Lower leg skin (tissue), 4 donors: ENCODE results near the gene VTCN1. TPM values are rescaled to one million over a fixed set of nuclear protein-coding genes. Genes with fewer than 3 reads are reported as not detected.

Experiments used
- DNase-seq, 2 donors: peaks; one replicate each; pipeline ENCODE4 v3.0.0-alpha.2; 2019; ENCODE audit warnings: low spot score in 2 of 2
- H3K4me3 ChIP-seq: fragments of 200-600 bp; sonication (generic); 2 replicates; pipeline ENCODE4 v1.5.1; 2017; ENCODE audit warnings: mild to moderate bottlenecking, low read depth; ENCODE audit not compliant: poor library complexity, severe bottlenecking
- CTCF ChIP-seq, 3 donors: fragments of 450-650 bp; IDR thresholded peaks; one replicate each; pipeline ENCODE4 v1.5.1; 2016; ENCODE audit warnings: antibody characterized with exemption in 3 of 3, mild to moderate bottlenecking in 3 of 3, moderate library complexity in 2 of 3
- POLR2A ChIP-seq, 2 donors: fragments of 450-650 bp; IDR thresholded peaks; one replicate each; pipeline ENCODE4 v1.6.1; 2016 to 2017; ENCODE audit warnings: antibody characterized with exemption in 2 of 2, mild to moderate bottlenecking in 1 of 2, moderate library complexity in 1 of 2
- WGBS, 2 donors: methylation state at CpG; one replicate each; pipeline ENCODE4 v1.1.5; 2018; 5-methylcytosine and 5-hydroxymethylcytosine counted together
- intact Hi-C: fragments of 100-400 bp; cut with DNase I; formaldehyde crosslinking; loops from one replicate; pipeline ENCODE4 v1.15.0; 2023; ENCODE audit warnings: low total_unique reads
- total RNA-seq, 4 donors: library from RNA; depleted of rRNA; stranded (reverse); fragments of >200 nt; gene quantifications; one replicate each; pipeline ENCODE4 v1.1.0, GENCODE V29; 2016

VTCN1 gene
- total RNA-seq, 4 donors from 2014 or later, result 0.38 to 5.7 (median 2.7) TPM

GRCh38 chr1:117128323-117129079 lies 82.2 kb downstream of the VTCN1 start:
- WGBS, 2 donors, result 20 to 27% methylated on average over 5 of the region's 5 CpGs
- TF ChIP-seq CTCF (IDR thresholded peaks at IDR 0.05) (no peak), POLR2A (IDR thresholded peaks at IDR 0.05) (no peak)
- DNase-seq, result no peak
- intact Hi-C loops, result no loop called here
- no peak overlapping the region for H3K4me3 ChIP-seq

- TF ChIP-seq POLR2A (IDR thresholded peaks at IDR 0.05) (no peak), CTCF (IDR thresholded peaks at IDR 0.05) (no peak)
- no peak for DNase-seq
- no peak overlapping the region for H3K4me3 ChIP-seq
- intact Hi-C loops, result no loop called here
These were observed 82.9 kb downstream of the VTCN1 start for GRCh38 chr1:117127795-117128194.

GRCh38 chr1:117124661-117125060 lies 86.1 kb downstream of the VTCN1 start:
- DNase-seq, result no peak
- no peak for TF ChIP-seq POLR2A (IDR thresholded peaks at IDR 0.05)
- no peak for TF ChIP-seq CTCF (IDR thresholded peaks at IDR 0.05)
- intact Hi-C loops, result loop anchor here (5.0 kb wide), 1 partner anchor 57 kb away; no protein-coding TSS in a partner anchor
- WGBS, 2 donors, result 38 to 62% methylated on average over 1 of the region's 1 CpG
- no peak overlapping the region for H3K4me3 ChIP-seq

- no peak for DNase-seq
- TF ChIP-seq POLR2A (IDR thresholded peaks at IDR 0.05), result no peak
- no peak overlapping the region for H3K4me3 ChIP-seq
- intact Hi-C loops, result loop anchor here (5.0 kb wide), 1 partner anchor 56 kb away; no protein-coding TSS in a partner anchor
- 95 to 100% methylated on average over 2 of the region's 2 CpGs for WGBS, 2 donors
These were observed 87.5 kb downstream of the VTCN1 start for GRCh38 chr1:117123274-117123673.

GRCh38 chr1:117122330-117123025 lies 88.2 kb downstream of the VTCN1 start:
- no peak for DNase-seq
- no peak overlapping the region for H3K4me3 ChIP-seq
- intact Hi-C loops, result loop anchor here (5.0 kb wide), 1 partner anchor 55 kb away; no protein-coding TSS in a partner anchor
- TF ChIP-seq POLR2A (IDR thresholded peaks at IDR 0.05) (no peak), CTCF (IDR thresholded peaks at IDR 0.05) (no peak)
- WGBS, 2 donors, result 30 to 54% methylated on average over 15 to 27 of the region's 32 CpGs

GRCh38 chr1:117121589-117122329 lies 89.0 kb downstream of the VTCN1 start, which contains the start of gene TRIM45:
TSS of gene TRIM45 (minus strand) at chr1:117121749. CDS start at chr1:117121201, 548 bp downstream.
- intact Hi-C loops, result loop anchor here (5.0 kb wide), 1 partner anchor 54 kb away; no protein-coding TSS in a partner anchor
- no peak for TF ChIP-seq POLR2A (IDR thresholded peaks at IDR 0.05)
- peak in 1 of 3 donors; percentile 71 for TF ChIP-seq CTCF (IDR thresholded peaks at IDR 0.05)
- H3K4me3 ChIP-seq, result peak within 1 kb of the TSS; percentile 56
- WGBS, 2 donors, result 0% methylated on average over 35 to 67 of the region's 71 CpGs
- peak; percentile 94 to 99 for DNase-seq
